BE2C (cell line): Measurements from ENCODE around the gene IFNA14. TPM values are rescaled to one million over a fixed set of nuclear protein-coding genes. Genes with fewer than 3 reads are reported as not detected.

Source experiments
- DNase-seq: peaks from one replicate; pipeline ENCODE4 v3.0.0-alpha.2; 2020
- H3K27me3 ChIP-seq: fragments of 250-450 bp; sonication (Bioruptor Pico); 2 replicates; pipeline ENCODE4 v1.5.1; 2020; ENCODE audit warnings: mild to moderate bottlenecking
- H3K36me3 ChIP-seq: fragments of 250-450 bp; sonication (Bioruptor Pico); 2 replicates; pipeline ENCODE4 v1.5.1; 2020; ENCODE audit warnings: mild to moderate bottlenecking
- H3K4me1 ChIP-seq: fragments of 250-450 bp; sonication (Bioruptor Pico); 2 replicates; pipeline ENCODE4 v1.5.1; 2020
- H3K4me3 ChIP-seq: 2 replicates; pipeline ENCODE4 v1.5.1; 2011; ENCODE audit warnings: low read depth, low read length
- H3K9me3 ChIP-seq: fragments of 250-450 bp; sonication (Bioruptor Pico); 2 replicates; pipeline ENCODE4 v1.5.1; 2020
- polyA plus RNA-seq: library from polyadenylated mRNA; unstranded; fragments of >200 nt; gene quantifications from one replicate; pipeline ENCODE4 v1.2.1, GENCODE V29; 2012; ENCODE audit warnings: low read depth, missing spikeins; ENCODE audit not compliant: insufficient read length, insufficient read depth
- TF ChIP-seq, protein P1 (sequence below): IDR thresholded peaks from 2 replicates; pipeline ENCODE4 v1.5.1; 2012; ENCODE audit warnings: mild to moderate bottlenecking, low read depth, low read length

Gene IFNA14
- polyA plus RNA-seq = not detected

DNA sequence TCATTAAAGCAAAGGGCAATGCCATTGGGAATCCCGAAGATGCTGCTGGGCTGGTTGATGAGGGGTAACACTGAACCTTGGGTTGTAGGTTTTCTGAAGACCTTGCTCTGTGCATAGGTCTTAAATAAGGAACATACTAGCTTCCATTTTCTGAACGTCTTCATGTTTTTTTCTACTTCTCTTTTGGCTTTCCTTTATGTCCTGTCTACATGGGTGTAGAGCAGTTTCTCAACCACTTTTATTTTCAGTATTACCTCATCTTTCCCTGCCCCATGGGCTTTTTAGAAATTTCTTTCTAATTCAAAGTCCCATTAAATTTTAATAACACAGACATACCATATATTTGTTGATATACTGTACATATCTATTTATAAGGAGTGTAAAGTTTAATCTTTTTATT lies at the start of gene IFNA14:
IFNA14 (minus strand) TSS at position 95 of the 400 bp plus-strand sequence; CDS start at position 25, 70 bp downstream.
- Histone ChIP-seq H3K4me3 (no peak within 1 kb of the TSS), H3K27me3 (no peaks in the 10 kb centered on the region), H3K4me1 (no peaks in the 10 kb centered on the region), H3K9me3 (no peaks in the 10 kb centered on the region), H3K36me3 (no peaks in the 10 kb centered on the region)
- TF ChIP-seq, protein P1, sequence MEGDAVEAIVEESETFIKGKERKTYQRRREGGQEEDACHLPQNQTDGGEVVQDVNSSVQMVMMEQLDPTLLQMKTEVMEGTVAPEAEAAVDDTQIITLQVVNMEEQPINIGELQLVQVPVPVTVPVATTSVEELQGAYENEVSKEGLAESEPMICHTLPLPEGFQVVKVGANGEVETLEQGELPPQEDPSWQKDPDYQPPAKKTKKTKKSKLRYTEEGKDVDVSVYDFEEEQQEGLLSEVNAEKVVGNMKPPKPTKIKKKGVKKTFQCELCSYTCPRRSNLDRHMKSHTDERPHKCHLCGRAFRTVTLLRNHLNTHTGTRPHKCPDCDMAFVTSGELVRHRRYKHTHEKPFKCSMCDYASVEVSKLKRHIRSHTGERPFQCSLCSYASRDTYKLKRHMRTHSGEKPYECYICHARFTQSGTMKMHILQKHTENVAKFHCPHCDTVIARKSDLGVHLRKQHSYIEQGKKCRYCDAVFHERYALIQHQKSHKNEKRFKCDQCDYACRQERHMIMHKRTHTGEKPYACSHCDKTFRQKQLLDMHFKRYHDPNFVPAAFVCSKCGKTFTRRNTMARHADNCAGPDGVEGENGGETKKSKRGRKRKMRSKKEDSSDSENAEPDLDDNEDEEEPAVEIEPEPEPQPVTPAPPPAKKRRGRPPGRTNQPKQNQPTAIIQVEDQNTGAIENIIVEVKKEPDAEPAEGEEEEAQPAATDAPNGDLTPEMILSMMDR = no peak
- no peak for DNase-seq

DNA sequence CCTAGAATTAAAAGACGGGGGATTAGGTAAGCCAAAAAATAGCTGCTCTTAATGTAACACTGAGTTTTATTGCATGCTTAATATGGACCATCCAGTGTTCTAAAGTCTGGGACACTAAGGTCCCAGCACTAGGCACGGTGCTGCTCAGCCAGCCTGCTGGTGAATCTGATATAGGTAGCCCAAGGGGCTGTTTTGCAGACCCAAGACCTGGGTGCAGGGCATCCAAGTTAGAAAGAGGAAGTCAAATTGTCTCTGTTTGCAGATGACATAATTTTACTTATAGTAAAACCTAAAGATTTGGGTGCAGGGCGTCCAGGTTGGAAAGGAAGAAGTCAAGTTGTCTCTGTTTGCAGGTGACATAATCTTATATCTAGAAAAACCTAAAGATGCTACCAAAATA lies 47.5 kb upstream of the IFNA14 start:
- no peak for DNase-seq
- no peaks in the 10 kb centered on the region for H3K9me3 ChIP-seq
- TF ChIP-seq, protein P1 = no peak
- no peaks in the 10 kb centered on the region for H3K36me3 ChIP-seq
- H3K4me1 ChIP-seq = no peaks in the 10 kb centered on the region
- H3K4me3 ChIP-seq = no peak overlapping the region
- H3K27me3 ChIP-seq = no peaks in the 10 kb centered on the region

DNA sequence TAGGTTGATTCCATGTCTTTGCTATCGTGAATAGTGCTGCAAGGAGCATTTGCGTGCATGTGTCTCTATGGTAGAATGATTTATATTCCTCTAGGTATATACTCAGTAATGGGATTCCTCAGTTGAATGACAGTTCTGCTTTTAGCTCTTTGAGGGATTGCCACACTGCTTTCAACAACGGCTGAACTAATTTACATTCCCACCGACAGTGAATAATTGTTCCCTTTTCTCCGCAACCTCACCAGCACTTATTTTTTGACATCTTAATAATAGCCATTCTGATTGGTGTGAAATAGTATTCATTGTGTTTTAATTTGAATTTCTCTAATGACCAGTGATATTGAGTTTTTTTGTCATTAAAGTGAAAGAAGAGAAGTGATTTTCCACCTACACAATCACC lies 46.9 kb upstream of the IFNA14 start:
- TF ChIP-seq, protein P1 = no peak
- DNase-seq = no peak
- H3K27me3 ChIP-seq = no peaks in the 10 kb centered on the region
- no peaks in the 10 kb centered on the region for H3K4me1 ChIP-seq
- no peaks in the 10 kb centered on the region for H3K36me3 ChIP-seq
- H3K9me3 ChIP-seq = no peaks in the 10 kb centered on the region
- H3K4me3 ChIP-seq = no peak overlapping the region

DNA sequence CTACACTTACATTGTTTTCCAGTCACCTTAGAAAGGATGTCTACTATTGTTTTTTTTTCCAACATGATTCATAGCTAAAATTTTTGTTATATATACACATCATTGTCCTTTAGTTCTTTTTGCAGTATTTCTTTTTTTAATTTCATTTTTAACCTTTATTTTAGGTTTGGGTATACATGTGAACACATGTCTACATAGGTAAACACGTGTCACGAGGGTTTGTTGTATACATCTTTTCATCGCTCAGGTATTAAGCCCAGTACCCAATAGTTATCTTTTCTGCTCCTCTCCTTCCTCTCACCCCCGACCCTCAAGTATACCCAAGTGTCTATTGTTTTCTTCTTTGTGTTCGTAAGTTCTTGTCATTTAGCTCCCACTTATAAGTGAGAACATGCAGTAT lies 46.3 kb upstream of the IFNA14 start:
- H3K4me1 ChIP-seq = no peaks in the 10 kb centered on the region
- TF ChIP-seq, protein P1 = no peak
- no peak overlapping the region for H3K4me3 ChIP-seq
- no peaks in the 10 kb centered on the region for H3K36me3 ChIP-seq
- no peaks in the 10 kb centered on the region for H3K27me3 ChIP-seq
- H3K9me3 ChIP-seq = no peaks in the 10 kb centered on the region
- no peak for DNase-seq

DNA sequence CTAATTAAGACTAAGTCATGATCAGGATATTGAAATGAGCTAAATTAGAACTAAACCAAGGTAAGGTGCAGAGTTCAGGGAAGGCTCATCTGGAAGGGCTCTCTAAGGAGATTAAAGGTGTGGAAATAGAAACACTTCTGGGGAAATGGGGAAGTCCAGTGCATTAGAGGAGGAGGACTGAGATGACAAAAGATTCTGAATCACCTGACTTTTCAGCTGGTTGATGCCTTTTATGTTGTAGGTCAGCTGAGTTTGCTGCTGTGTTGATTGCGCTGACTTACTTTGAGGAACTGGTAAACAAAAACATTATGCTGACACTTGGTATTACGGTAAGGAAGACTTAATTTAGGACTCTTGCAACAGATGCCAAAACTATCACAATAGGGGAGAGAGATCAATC lies 41.5 kb upstream of the IFNA14 start:
- Histone ChIP-seq H3K9me3 (no peaks in the 10 kb centered on the region), H3K27me3 (no peaks in the 10 kb centered on the region), H3K4me3 (no peak overlapping the region), H3K4me1 (no peaks in the 10 kb centered on the region), H3K36me3 (no peaks in the 10 kb centered on the region)
- DNase-seq = no peak
- TF ChIP-seq, protein P1 = no peak

DNA sequence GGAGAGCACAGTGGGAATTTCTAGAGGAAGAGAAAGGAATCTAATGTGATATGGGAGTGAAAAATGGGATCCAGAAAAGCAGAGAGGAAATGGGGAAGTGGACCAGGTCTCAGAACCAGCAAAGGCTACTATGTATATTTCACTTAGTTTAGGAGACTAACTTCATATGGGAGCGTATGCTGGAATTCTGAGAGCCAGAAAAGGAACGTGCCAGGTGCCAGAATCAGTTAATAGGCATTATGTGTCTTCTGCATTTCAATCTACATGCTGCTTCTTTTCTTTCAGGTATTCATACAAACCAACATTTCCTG lies 28.5 kb upstream of the IFNA14 start:
- no peaks in the 10 kb centered on the region for H3K27me3 ChIP-seq
- no peaks in the 10 kb centered on the region for H3K36me3 ChIP-seq
- no peaks in the 10 kb centered on the region for H3K9me3 ChIP-seq
- H3K4me1 ChIP-seq = no peaks in the 10 kb centered on the region
- no peak overlapping the region for H3K4me3 ChIP-seq
- no peak for DNase-seq
- TF ChIP-seq, protein P1 = no peak
